Stimulated activated CD8-positive, alpha-beta memory T cell treated with anti-CD3 and anti-CD28 coated beads, Interleukin-7, amount 100 ng/mL, for 48 hours (primary cell): Measurements from ENCODE around the gene PIF1.
"Not testable (repeated sequence)": the region's sequence is repeated elsewhere in the genome, so short reads cannot be mapped to it uniquely, and the experiment has no call there.

Experiments used
- DNase-seq, 2 donors: peaks; one replicate each; pipeline ENCODE4 v3.0.0-alpha.2; 2020; ENCODE audit warnings: low read depth in 1 of 2; ENCODE audit errors: extremely low read depth in 1 of 2

Gene PIF1

GRCh38 chr15:64847876-64848716 is 22.6 kb upstream of the PIF1 start:
- no peak for DNase-seq

GRCh38 chr15:64847448-64847847 is 22.0 kb upstream of the PIF1 start:
- DNase-seq, result no peak

- no peak for DNase-seq
These were observed 21.6 kb upstream of the PIF1 start for GRCh38 chr15:64847016-64847415.

- DNase-seq, result no peak
These were observed 20.6 kb upstream of the PIF1 start for GRCh38 chr15:64845831-64846595.

GRCh38 chr15:64845183-64845611 is 19.8 kb upstream of the PIF1 start:
- no peak for DNase-seq

- no peak for DNase-seq
These were observed 19.2 kb upstream of the PIF1 start for GRCh38 chr15:64844576-64845145.

GRCh38 chr15:64843991-64844390 is 18.5 kb upstream of the PIF1 start:
- DNase-seq, result no peak

- DNase-seq, result no peak
These were observed 17.6 kb upstream of the PIF1 start for GRCh38 chr15:64842986-64843561.

- no peak for DNase-seq
These were observed 16.9 kb upstream of the PIF1 start for GRCh38 chr15:64842096-64842939.

GRCh38 chr15:64841344-64842095 is 16.1 kb upstream of the PIF1 start, which contains the start of gene PLEKHO2:
Gene PLEKHO2 (plus strand): TSS chr15:64841915. CDS start chr15:64842017, 102 bp downstream.
- peak; percentile 79 to 89 for DNase-seq

- DNase-seq, result no peak
These were observed 15.6 kb upstream of the PIF1 start for GRCh38 chr15:64841060-64841343.

- DNase-seq, result peak in 1 of 2 donors; percentile 22
These were observed 12.1 kb upstream of the PIF1 start for GRCh38 chr15:64837502-64837901.

GRCh38 chr15:64836023-64836536 is 10.6 kb upstream of the PIF1 start:
- no peak for DNase-seq

GRCh38 chr15:64833690-64834089 is 8.2 kb upstream of the PIF1 start:
- no peak for DNase-seq

GRCh38 chr15:64828985-64829384 is 3.5 kb upstream of the PIF1 start:
- DNase-seq, result no peak

GRCh38 chr15:64824929-64825430 is 467 bp downstream of the PIF1 start:
- no peak for DNase-seq

- DNase-seq, result no peak
These were observed 9.0 kb downstream of the PIF1 start for GRCh38 chr15:64816452-64816851.

- DNase-seq, result not testable (repeated sequence)
These were observed 10.5 kb downstream of the PIF1 start for GRCh38 chr15:64814965-64815364.

GRCh38 chr15:64814283-64814682 is 11.2 kb downstream of the PIF1 start:
- DNase-seq, result not testable (repeated sequence)
